GM18907 (cell line): ENCODE data around the gene PCBP3.
"Not testable (repeated sequence)": the region's sequence is repeated elsewhere in the genome, so short reads cannot be mapped to it uniquely, and the experiment has no call there.

Source experiments
- ATAC-seq: cut with Tn5 transposase; IDR thresholded peaks from one replicate; pipeline ENCODE4 v1.9.1; 2021; ENCODE audit warnings: mild to moderate bottlenecking, moderate library complexity; ENCODE audit not compliant: unreplicated experiment

Gene PCBP3

DNA sequence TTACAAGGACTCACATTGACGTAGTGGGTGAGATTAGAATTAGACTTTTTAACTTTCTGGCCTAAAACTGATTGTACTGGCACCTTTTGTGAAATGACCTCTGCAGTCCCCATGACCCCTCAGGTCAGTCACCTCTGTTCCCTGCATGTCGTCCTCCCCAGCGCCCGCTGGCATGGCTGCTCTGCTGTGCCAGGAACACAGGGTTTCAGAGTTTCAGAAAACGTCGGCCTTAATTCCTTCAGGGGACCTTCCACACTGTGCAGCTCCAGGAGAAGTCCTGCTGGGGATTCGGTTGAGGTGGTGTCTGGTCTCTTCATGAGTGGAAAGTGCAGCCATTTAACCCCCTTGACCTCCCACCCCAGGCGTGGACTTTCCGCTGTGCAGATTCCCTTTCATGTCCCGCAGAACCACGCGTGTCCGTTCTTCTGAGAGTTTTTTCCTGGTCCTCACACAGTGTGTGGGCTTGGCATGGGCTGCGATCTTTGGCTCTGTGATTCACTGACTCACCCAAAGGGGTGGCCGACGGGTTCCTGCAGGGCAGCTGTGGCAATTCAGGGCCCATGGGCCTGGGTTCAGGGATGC, 179.7 kb downstream of the PCBP3 start:
- ATAC-seq: no peak

DNA sequence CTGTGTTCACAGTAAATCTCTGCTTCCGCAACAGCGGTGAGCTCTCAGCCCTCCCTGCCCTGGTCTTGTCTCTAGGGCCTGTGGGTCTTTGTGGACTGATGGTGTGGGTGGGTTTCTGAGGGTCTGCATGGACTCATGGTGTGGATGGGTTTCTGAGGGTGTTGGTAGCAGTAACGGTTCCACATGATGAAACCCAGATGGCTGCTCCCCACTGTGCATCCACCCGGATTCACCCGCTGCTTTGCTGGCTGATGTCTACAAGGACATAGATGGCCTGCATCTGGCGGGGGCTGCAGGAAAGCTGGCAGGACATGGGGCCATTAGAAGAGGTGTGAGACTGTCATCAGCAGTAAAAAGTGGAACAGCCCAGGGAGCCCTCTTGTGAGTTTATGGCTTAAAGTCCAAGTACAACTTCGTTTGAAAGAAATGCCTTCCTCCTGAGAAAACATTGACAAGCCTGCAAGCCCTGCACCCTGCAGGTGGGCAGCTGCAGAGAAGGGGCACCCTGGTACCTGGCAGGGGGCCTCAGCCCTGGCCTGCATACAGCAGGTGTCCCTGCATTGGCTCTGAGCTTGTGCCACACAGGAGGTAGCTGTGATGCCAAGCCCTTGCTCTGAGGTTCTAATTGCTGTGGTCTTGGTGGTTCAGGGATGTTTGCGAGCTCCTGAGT, 181.2 kb downstream of the PCBP3 start:
- ATAC-seq: no peak

DNA sequence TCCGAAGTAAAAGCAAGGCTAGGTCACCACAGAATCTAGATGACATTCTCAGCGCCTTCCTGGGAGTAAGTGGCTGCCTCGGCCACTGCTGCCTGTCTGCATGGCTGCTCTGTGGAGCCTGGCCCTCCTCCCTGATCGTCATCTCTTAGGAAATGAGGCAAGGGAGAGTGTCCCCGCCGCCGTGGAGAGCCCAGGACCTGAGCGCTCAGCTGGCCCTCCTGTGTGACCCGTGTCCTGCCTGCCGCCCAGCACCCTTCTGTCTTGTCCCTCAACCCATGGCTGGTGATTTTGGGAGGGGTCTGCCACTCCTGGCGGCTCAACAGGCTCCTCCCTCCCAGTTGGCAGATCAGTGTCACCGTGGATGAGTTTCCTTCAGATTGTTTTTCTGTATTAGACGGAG, 181.7 kb downstream of the PCBP3 start:
- ATAC-seq: no peak

DNA sequence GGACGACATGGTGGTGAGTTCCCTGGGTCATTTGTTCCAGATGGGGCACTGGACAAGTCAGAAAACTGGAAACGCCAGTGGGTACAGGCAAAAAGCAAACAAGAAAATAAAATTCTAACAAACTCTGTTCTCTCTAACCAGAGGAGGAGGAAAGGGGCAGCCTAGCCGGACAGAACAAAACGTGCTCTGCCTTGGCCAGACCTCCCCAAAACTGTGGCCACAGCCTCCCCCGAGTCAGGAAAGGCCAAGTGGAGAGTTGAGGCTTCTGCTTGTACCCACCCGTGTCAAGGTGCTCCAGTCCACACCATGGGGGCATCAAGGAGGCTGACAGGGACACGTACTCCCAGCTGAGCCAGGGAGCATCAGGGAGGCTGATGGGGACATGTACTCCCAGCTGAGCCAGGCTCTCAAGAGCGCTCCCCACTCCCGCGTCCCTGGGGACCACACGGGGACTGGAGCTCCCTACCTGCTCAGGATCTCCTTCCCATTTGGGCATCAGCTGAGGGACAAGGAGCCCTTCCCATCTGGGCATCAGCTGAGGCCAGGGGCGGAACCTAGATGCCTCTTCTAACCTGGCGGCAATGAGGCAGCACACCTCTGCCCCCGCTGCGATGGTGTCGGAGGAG, 183.3 kb downstream of the PCBP3 start:
- no peak for ATAC-seq

DNA sequence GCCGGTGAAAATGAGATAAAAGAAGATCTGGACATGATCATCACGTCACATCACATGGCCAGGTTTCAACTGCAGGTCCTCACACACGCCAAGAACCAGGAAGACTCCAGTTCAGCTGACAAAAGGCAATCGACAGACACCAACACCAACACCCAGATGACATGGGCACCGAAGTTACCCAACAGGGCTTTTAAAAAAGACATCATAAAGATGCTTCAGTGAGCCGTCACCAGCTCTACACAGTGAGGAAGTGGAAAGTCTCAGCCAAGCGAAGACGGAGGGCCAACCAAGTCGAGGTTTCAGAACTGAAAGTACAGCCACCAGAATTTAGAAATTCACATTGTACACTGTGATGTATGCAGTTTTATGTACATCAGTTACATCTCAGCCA, 183.8 kb downstream of the PCBP3 start:
- ATAC-seq: no peak

DNA sequence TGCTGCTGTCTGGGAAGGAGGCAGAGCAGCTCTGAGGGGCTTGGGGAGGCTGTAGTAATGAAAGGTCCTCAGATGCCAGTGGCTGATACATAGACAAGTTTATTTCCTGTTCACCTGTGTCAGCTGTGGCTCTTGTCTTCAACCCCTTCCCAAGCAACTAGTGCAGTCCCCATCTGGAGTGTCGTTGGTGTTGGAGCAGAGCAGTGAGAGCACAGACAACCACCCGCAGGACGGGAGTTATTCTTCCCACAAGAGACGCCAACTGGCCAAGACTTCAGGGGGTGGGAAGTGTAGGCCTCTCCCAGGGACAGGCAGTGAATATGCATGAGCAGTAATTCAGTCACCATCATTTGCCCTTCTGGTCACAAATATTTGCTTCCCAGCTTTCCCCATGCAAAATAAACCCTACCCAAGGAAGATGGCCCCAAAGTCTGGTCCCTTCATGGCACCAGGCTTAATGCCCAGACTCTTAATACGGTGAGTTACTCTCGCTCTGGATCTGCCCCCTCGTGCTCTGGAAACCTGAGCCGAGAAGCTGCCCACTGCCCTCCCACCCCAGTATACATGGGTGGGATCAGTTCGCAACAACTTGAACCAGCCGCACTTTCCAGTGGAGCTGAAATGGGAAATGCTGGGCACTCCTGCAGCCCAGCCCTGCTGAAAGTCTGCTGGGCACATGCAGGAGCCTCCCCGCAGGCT, 184.5 kb downstream of the PCBP3 start:
- ATAC-seq: no peak

DNA sequence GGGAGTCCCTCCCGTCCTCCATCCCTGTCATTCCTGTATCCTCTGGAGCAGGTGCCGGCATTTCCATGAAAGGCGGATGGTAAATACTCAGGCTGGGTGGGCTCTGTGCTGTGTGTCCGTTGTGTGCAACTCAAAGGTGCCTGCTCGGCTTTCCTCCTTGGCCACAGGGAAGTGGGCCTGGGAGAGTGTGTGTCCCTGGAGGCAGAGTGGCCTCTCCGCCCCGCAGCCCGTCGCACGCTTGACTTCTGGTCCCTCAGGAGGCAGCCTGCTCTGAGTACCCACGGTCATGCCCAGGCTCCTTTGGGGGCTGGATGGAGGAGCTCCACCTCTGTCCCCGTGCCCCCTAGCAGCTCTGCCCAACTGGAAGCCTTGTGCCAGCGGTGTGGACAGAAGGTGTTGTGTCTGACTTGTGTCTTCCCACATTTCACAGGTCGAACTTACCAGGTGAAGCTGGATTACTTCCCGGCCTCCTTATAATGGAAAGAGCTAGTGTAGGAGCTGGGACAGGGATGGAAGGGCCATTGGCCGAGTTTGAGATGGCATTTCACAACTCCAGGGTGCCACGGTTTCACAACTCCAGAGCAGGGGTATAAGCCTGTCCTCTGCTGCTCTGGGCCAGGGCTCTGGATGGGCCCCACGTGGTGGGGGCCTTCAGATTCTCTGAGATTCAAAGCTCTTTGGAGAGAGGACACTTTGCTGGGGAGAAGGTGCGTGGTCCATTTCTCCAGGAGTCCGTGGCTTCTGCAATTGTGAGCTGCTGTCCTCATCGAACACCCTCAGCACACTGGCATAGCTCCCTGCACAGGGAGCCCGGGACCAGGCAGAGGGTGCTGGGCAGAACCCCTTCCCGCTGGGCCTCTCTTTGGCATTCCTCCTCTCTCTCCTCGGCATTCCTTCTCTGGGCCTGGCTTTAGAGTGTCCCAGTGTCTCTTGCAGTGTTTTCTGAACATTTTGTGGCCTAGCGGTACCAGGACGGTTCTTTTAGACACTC, 185.3 kb downstream of the PCBP3 start:
- no peak for ATAC-seq

DNA sequence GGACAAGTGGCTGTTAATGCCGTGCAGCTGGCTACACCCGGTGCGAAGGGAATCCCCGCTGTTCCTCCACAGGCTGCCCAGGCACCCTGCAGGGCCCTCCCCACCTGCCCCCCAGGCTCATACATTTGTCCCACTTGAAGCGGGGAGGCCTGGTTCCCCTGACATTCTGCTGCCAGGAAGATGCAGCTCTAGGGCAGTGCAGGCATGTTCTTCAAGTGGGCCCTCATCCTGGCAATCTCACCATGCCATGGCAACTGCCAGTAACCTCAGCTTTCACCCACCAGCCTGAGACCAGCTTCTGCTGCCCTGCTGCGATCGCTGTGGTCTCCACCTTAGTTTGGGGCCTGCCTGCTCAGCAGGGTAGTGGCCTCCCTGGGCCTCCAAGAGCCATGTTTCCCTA, 186.1 kb downstream of the PCBP3 start:
- ATAC-seq: no peak

DNA sequence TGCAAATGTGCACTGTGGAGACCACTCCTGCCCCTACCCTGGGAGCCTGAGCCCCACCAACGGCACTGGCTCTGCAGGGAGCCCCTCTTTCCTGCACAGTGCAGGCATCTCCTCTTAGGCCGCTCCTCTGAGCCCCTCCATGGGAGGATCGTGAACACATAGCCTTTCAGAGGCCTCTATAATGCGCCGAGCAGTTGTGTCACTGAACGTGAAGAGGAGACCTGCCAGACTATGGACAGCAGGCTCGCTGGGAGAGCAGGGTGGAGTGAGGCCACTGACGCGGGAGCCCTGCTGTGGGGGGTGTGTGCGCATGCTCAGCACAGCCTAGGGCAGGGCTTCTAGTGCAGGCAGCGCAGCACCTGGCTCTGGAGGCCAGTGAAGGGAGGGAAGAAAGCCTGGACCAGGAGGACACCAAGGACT, 186.7 kb downstream of the PCBP3 start:
- ATAC-seq: no peak

DNA sequence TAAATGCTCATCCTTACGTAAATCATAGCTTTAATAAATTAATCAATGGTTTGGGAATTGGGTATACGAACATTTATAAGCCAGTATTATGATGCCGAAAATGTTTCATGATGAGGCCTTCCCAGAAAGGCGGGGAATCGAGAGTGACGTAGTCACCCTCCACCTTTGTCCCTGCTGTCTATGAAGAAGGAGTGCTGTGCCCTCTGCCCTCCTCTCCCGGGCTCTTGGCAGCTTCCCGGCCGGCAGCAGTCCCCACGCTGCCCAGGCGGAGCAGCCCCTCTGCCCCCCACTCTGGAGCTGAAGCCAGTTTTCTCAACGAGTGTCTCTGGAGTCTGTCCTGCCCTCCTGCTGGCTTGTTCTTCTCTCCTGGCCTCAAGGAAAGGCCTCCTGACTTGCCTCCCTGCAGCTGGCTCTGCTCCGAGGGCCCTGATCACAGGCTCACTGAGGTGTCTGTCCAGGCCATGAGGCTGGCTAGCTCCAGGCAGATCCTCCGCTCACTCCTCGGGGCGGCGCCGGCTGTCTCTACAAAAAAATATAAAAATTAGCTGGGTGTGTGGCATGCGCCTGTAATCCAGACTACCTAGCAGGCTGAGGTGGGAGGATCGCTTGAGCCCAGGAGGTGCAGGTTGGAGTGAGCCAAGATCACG, 187.3 kb downstream of the PCBP3 start:
- no peak for ATAC-seq

DNA sequence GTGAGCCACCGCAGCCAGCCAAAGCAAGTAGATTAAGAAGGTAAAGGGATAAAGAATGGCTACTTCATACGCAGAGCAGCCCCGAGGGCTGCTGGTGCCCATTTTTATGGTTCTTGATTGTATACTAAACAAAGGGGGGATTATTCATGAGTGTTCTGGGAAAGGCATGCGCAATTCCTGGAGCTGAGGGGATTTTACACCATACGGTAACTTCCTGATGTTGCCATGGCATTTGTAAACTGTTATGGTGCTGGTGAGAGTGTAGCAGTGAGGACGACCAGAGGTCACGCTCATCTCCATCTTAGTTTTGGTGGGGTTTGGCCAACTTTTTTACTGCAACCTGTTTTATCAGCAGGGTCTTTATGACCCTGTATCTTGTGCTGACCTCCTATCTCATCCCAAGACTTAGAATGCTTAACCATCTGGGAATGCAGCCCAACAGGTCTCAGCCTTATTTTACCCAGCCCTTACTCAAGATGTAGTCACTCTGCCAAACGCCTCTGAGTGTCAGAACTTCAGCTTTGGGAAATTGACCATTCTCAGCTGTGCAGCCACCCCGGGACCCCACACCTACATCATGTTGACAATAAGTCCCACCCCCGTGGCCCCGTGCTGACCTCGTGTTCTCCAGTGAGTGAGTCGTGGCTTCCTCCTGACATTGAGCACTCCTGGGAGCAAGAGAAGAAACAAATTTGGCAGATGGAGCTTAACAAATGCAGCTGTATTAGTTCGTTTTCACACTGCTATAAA, 188.6 kb downstream of the PCBP3 start:
- ATAC-seq: no peak

DNA sequence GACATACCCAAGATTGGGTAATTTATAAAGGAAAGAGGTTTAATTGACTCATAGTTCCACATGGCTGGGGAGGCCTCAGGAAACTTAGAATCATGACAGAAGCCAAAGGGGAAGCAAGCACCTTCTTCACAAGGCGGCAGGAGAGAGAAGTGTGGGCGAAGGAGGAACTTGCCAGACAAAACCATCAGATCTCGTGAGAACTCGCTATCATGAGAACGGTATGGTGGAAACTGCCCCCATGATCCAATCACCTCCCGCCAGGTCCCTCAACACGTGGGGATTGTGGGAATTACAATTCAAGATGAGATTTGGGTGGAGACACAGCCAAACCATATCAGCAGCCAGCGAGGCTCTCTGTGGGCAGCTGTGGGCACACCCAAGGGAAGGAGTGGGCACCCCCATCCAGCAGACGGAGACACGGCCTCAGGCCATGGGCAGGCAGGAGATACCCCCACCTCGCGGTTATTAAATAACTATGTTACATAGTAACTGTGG, 189.3 kb downstream of the PCBP3 start:
- not testable (repeated sequence) for ATAC-seq

DNA sequence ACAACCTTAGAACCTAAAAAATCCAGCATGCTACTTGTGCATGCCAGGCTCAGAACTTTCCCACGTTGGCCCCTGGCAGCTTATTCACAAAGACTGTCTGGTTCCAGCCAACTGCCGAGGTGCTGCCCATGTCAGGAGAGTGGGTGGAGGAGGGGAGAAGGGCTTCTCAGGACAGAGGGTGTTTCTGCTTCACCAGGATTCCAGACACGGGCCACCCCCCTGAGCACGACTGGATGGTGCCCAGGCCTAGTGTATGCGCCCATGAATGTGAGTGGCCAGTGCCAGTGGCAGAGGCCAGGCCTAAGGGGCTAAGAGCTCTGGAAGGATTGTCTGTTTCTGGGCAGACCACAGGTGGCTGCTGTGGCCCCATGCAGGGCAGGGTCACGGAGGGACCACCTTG, 189.9 kb downstream of the PCBP3 start:
- no peak for ATAC-seq

DNA sequence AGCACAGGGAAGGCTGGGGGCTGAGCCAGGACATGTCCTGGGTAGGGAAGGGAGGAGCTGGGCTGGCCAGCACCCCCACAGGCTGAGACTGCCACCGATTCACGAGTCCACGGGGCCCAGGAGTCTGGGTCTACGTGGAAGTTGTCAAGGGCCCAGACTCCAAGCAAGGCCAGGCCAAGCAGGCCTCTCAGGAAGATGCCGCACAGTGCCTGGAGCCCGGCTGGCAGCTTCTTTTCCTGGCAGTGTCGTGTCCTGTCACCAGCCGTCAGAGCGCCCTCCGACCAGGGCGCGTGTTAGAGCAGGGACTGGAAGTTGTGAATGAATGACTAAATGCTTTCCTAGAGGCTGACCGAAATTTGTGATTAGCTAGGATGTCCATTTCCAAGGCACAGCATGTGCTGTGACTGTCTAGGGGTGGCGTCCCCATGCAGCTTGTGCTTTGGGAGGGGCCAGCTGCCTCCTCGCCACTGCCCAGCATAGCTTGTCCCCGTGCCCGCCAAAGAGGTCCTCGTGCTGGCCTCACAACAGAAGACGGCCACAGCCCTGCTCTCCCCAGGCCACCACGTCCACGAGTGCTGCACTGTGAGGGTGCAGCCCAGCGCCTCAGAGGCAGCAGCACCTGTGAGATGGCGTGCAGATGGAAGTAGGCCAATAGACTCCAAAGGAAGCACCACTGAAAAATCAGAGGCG, 190.6 kb downstream of the PCBP3 start:
- no peak for ATAC-seq

DNA sequence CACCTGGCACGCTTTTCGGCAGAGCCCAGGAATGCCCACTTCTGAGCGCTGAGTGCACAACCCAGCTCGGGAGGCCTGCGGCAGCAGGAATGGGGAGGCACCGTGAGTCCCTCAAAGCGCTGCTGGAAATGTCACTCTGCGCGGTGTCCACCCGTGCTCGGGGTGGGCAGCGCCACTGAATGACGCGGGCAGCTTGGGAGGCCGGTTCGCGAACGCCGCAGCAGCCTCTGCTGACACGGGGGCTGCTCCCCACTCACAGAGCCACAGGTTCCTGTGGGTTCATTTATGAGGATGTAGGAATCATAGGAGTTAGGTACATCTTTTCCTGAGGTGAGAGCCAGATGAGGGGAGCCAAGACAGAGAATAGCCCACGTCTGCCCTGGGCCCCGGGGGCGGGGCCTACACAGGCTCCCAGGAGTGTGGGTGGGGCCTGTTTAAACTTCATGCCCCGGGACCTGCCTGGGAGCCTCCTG, 191.3 kb downstream of the PCBP3 start:
- no peak for ATAC-seq

DNA sequence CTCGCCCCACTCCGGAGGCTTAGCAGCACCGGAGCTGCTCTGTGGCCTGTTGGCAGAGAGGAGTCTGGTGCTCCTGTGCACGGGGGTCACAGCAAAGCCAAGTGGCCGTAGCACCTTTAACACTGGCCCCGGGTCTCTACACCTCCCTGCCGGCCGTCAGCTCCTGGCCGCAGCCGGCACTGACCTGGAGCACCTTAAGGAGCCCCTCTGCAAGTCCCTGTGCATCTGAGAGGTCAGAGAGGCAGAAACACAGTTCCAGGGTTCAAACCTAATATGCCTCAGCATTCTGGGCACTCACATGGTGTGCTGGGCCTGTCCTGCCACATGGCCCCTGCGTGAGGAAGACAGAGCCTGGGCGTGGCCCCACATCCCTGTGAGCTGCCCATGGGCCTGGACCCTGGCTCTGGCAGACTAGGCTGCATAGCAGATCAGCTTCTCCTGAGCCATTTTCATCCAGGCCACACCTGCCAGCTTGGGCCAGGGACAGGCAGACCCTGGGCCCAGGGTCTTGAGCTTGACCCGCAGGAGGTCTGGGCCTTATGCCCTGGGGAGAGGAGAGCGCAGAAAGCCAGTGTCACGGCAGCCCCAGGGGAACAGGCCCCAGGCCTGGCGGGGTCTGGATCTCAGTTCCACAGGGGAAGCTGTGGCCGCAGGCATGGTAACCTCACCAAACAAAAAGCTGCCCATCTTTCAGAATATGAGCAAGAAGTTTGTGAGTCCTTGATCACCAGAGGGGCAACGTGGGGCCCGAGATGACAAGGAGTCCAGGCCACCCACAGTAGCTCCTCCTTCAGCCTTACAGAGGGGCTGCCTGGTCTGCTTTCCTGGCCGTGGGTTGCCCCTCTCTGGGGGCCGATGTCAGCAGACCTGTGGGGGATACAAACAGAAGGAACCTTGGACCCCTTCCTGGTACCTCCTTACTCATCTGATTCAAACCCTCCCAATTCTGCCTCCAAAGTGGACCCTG, 192.1 kb downstream of the PCBP3 start:
- ATAC-seq: no peak

DNA sequence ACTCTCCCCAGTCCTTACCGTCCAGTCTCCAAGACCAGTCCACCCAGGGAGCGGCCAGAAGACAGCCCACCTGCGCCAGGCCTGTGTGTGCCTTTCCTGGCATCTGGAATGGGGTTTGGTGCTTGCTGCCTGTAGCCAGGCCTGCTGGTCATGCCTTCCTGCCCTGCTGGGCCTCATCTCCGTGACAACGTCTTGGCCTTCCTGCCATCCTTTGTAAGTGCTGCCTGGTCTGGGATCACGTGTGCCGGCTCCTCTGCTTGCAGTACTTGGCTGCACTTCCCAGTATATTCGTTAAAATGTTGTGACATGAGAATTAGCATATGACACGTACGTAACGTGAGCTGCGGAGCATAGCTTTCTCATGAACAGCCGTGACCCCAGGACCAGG, 192.7 kb downstream of the PCBP3 start:
- ATAC-seq: no peak
